SJSA1 (cell line): ENCODE measurements around the gene DLAT. TPM values are rescaled to one million over a fixed set of nuclear protein-coding genes. Genes with fewer than 3 reads are reported as not detected.
"Not testable (repeated sequence)": the region's sequence is repeated elsewhere in the genome, so short reads cannot be mapped to it uniquely, and the experiment has no call there.

Source experiments
- DNase-seq, 2 experiments: peaks; one replicate each; pipeline ENCODE4 v3.0.0-alpha.2; 2015 to 2020; ENCODE audit warnings: low spot score in 2 of 2, low read depth in 1 of 2
- H3K27ac ChIP-seq: fragments of 250-450 bp; sonication (Bioruptor Pico); 2 replicates; pipeline ENCODE4 v1.5.1; 2020; ENCODE audit warnings: mild to moderate bottlenecking, moderate library complexity
- H3K27me3 ChIP-seq: fragments of 250-450 bp; sonication (Bioruptor Pico); replicated peaks from 2 replicates; pipeline ENCODE4 v1.5.1; 2020; ENCODE audit warnings: mild to moderate bottlenecking, moderate library complexity
- H3K36me3 ChIP-seq: fragments of 250-450 bp; sonication (Bioruptor Pico); 2 replicates; pipeline ENCODE4 v1.5.1; 2020; ENCODE audit warnings: mild to moderate bottlenecking
- H3K4me1 ChIP-seq: fragments of 250-450 bp; sonication (Bioruptor Pico); replicated peaks from 2 replicates; pipeline ENCODE4 v1.6.1; 2021; ENCODE audit warnings: mild to moderate bottlenecking
- H3K4me3 ChIP-seq: fragments of 250-450 bp; sonication (Bioruptor Pico); 2 replicates; pipeline ENCODE4 v1.5.1; 2020; ENCODE audit warnings: mild to moderate bottlenecking
- H3K9me3 ChIP-seq: fragments of 250-450 bp; sonication (Bioruptor Pico); replicated peaks from 2 replicates; pipeline ENCODE4 v1.5.1; 2020; ENCODE audit warnings: mild to moderate bottlenecking
- total RNA-seq: library from RNA; depleted of rRNA; stranded (reverse); fragments of >200 nt; shearing (Covaris generic); gene quantifications from 2 replicates; pipeline ENCODE4 v1.2.3, GENCODE V29; 2014

Gene DLAT
- total RNA-seq, 1 experiment from 2014 or later = 26.6 TPM

GRCh38 chr11:111992206-111992855 is 32.9 kb upstream of the DLAT start:
- Histone ChIP-seq H3K27me3 (no peaks in the 10 kb centered on the region), H3K27ac (no peak overlapping the region)

DNA sequence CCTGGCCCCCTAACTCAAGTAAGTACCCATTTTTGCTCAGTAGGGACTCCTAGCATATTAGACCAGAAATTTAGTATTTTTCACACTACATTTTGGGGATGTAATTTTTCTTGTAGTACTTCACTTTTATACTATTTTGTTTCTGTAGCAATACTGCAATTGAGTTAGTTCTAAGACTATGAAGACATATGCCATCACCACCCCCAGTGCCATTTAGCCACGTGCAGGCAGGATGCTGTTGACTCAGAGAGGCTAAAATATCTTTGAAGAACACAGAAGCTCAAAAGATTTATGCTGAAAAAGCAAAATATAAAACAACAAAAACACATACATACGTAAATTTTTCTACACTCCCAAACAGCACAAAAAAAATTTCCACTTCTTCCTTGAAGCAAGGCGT is 29.1 kb upstream of the DLAT start:
- DNase-seq = no peak
- Histone ChIP-seq H3K9me3 (no peaks in the 10 kb centered on the region), H3K27ac (no peak overlapping the region), H3K27me3 (no peaks in the 10 kb centered on the region), H3K4me3 (no peak overlapping the region), H3K36me3 (no peaks in the 10 kb centered on the region; the same call in 1 of the 2 replicates), H3K4me1 (no peaks in the 10 kb centered on the region)

More at GRCh38 chr11:111992206-111992855, 32.9 kb upstream of the DLAT start:
- Histone ChIP-seq H3K4me3 (no peak overlapping the region), H3K36me3 (no peaks in the 10 kb centered on the region; the same call in 1 of the 2 replicates), H3K9me3 (no peaks in the 10 kb centered on the region), H3K4me1 (peaks cover 14% of the 10 kb centered on the region)
- DNase-seq = no peak

- DNase-seq, H3K4me1 ChIP-seq: not testable (repeated sequence)
Observed at GRCh38 chr11:111996669-111997068, 28.5 kb upstream of the DLAT start.

DNA sequence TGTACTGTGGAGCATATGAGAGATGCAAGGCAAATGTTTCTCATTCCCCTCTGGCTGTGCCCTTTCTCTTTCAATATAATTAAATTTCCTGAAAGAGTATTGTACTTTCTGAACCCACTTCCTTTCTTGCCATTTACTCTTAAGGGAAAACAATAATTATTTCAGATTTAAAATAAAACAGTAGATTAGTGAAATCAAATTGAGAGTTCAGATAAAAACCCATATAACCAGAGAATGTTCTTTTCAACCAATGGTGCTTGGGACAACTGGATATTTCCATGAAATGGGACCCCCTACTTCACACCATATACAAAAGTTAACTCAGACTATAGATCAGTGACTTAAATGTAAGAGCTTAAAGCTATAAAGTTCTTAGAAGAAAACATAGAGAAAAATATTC is 26.1 kb upstream of the DLAT start:
- H3K9me3 ChIP-seq = no peaks in the 10 kb centered on the region
- DNase-seq = no peak

More at GRCh38 chr11:111996669-111997068, 28.5 kb upstream of the DLAT start:
- not testable (repeated sequence) for H3K4me3 ChIP-seq, H3K9me3 ChIP-seq, H3K27ac ChIP-seq, H3K27me3 ChIP-seq, H3K36me3 ChIP-seq

DNA sequence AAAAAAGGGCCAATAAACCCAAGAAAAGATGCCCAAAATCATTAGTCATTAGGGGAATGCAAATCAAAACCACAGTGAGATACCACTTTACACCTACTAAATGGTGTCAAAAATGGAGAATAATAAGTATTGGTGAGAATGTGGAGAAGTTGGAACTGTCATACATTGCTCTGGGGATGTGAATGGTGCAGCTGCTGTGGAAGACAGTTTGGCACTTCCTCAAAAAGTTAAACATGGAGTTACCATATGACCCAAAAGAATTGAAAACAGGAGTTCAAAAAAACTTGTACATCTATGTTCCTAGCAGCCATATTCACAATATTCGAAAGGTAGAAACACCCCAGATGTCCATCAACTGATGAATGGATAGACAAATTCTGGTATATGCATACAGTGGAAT is 24.5 kb upstream of the DLAT start:
- Histone ChIP-seq H3K9me3 (no peaks in the 10 kb centered on the region), H3K4me3 (no peak overlapping the region), H3K36me3 (no peaks in the 10 kb centered on the region; the same call in 1 of the 2 replicates), H3K4me1 (no peaks in the 10 kb centered on the region), H3K27ac (no peak overlapping the region), H3K27me3 (no peaks in the 10 kb centered on the region)
- DNase-seq = no peak

More for the DNA sequence above, 26.1 kb upstream of the DLAT start:
- Histone ChIP-seq H3K4me3 (no peak overlapping the region), H3K36me3 (no peaks in the 10 kb centered on the region; the same call in 1 of the 2 replicates), H3K27me3 (no peaks in the 10 kb centered on the region), H3K4me1 (no peaks in the 10 kb centered on the region), H3K27ac (no peak overlapping the region)

DNA sequence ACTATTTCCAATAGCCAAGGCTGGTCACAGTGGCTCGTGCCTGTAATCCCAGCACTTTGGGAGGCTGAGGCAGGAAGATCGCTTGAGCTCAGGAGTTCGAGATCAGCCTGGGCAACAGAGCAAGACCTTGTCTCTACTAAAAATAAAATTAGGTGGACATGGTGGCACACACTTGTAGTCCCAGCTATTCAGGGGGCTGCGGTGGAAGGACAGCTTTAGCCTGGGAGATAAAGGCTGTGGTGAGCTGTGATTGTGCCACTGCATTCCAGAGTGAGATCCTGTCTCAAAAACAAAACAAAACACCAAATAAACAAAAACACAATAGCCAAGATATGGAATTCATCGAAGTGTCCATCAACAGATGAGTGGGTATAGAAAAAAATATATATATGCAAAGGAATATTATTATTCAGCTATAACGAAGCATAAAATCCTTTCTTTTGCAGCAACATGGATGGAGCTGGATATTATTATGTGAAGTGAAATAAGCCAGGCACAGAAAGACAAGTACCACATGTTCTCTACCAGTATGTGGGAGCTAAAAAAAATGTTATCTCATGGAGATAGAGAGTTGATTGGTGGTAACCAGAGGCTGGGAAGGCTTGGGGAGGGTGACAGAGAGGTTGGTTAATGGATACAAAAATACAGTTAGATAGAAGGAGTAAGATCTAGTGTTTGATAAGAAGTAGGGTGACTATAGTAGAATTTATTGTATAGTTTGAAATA is 22.6 kb upstream of the DLAT start:
- Histone ChIP-seq H3K4me1 (no peaks in the 10 kb centered on the region), H3K4me3 (no peak overlapping the region), H3K9me3 (no peaks in the 10 kb centered on the region), H3K36me3 (no peaks in the 10 kb centered on the region; the same call in 1 of the 2 replicates), H3K27ac (no peak overlapping the region), H3K27me3 (no peaks in the 10 kb centered on the region)
- DNase-seq = no peak

- Histone ChIP-seq H3K27me3 (no peaks in the 10 kb centered on the region), H3K4me1 (no peaks in the 10 kb centered on the region), H3K9me3 (no peaks in the 10 kb centered on the region), H3K36me3 (no peaks in the 10 kb centered on the region; the same call in 1 of the 2 replicates), H3K27ac (no peak overlapping the region), H3K4me3 (no peak overlapping the region)
- no peak for DNase-seq
Observed at GRCh38 chr11:112004389-112004788, 20.8 kb upstream of the DLAT start.

GRCh38 chr11:112005422-112006094 is 19.6 kb upstream of the DLAT start:
- Histone ChIP-seq H3K9me3 (no peaks in the 10 kb centered on the region), H3K27me3 (no peaks in the 10 kb centered on the region), H3K36me3 (no peaks in the 10 kb centered on the region; the same call in 1 of the 2 replicates), H3K4me1 (no peaks in the 10 kb centered on the region), H3K4me3 (no peak overlapping the region), H3K27ac (no peak overlapping the region)
- DNase-seq = no peak

DNA sequence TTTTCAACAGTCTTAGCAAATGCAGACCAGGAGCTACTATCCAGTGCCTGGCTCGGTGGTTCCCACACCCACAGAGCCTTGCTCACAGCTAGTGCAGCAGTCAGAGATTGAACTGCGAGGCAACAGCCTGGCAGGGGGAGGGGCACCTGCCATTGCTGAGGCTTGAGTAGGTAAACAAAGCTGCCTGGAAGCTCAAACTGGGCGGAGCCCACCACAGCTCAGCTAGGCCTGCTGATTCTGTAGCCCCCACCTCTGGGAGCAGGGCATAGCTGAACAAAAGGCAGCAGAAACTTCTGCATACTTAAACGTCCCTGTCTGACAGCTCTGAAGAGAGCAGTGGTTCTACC is 19.1 kb upstream of the DLAT start:
- H3K36me3 ChIP-seq, DNase-seq, H3K4me3 ChIP-seq, H3K9me3 ChIP-seq, H3K4me1 ChIP-seq, H3K27me3 ChIP-seq, H3K27ac ChIP-seq: not testable (repeated sequence)

GRCh38 chr11:112011451-112011850 is 13.8 kb upstream of the DLAT start:
- DNase-seq, H3K9me3 ChIP-seq, H3K27ac ChIP-seq, H3K4me3 ChIP-seq, H3K4me1 ChIP-seq, H3K27me3 ChIP-seq, H3K36me3 ChIP-seq: not testable (repeated sequence)

- H3K36me3 ChIP-seq = no peaks in the 10 kb centered on the region
- H3K4me1 ChIP-seq = no peaks in the 10 kb centered on the region
- no peak for DNase-seq
- no peak overlapping the region for H3K4me3 ChIP-seq
- no peaks in the 10 kb centered on the region for H3K27me3 ChIP-seq
- no peak overlapping the region for H3K27ac ChIP-seq
- H3K9me3 ChIP-seq = no peaks in the 10 kb centered on the region
Observed at GRCh38 chr11:112012874-112013273, 12.3 kb upstream of the DLAT start.

DNA sequence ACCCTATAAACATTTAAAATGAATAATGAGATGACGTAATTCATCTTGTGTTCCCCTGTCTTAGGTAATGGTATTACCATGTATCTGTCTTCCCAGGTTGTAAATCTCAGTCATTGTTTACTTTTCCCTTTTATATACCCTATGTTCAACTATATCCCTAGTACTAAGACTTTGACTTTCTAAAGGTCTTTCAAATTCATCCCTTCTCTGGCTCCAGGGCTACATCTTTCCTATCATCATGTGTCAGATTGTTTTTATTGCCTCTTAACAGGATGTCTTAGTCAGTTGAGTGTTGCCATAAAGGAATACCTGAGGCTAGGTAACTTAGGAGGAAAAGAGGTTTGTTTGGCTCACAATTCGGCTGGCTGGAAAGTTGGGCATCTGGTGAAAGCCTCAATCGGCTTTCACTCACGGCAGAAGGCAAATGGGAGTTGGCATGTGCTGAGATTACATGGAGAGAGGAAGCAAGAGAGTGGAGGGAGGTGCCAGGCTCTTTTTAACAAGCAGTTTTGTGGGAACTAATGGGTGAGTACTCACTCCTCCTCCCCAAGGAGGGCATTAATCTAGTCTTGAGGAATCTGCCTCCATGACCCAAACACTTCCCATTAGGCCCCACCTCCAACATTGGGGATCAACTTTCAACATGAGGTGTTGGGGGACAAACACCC is 11.6 kb upstream of the DLAT start:
- DNase-seq = no peak
- no peaks in the 10 kb centered on the region for H3K9me3 ChIP-seq
- no peak overlapping the region for H3K27ac ChIP-seq
- H3K27me3 ChIP-seq = no peaks in the 10 kb centered on the region
- H3K4me3 ChIP-seq = no peak overlapping the region
- H3K4me1 ChIP-seq = no peaks in the 10 kb centered on the region
- H3K36me3 ChIP-seq = no peaks in the 10 kb centered on the region

GRCh38 chr11:112016088-112016764 is 9.0 kb upstream of the DLAT start:
- H3K9me3 ChIP-seq = no peaks in the 10 kb centered on the region
- no peaks in the 10 kb centered on the region for H3K36me3 ChIP-seq
- H3K27me3 ChIP-seq = no peaks in the 10 kb centered on the region
- no peaks in the 10 kb centered on the region for H3K4me1 ChIP-seq
- no peak overlapping the region for H3K27ac ChIP-seq
- H3K4me3 ChIP-seq = no peak overlapping the region
- DNase-seq = no peak
